Activated T-cell treated with anti-CD3 and anti-CD28 coated beads, Interleukin-2, amount 50 U/mL, for 4 hours (primary cell): ENCODE data around the gene CPEB4. TPM values are rescaled to one million over a fixed set of nuclear protein-coding genes. Genes with fewer than 3 reads are reported as not detected.
A peak's percentile ranks its signal among the peaks of the same experiment; 100 is the strongest.

Source experiments
- ATAC-seq, 2 donors: fragments of 200-7000 bp; cut with Tn5 transposase; one replicate each; pipeline ENCODE4 v1.10.0; 2021
- DNase-seq: peaks from one replicate; pipeline ENCODE4 v3.0.0-alpha.2; 2020
- H3K27me3 Mint-ChIP-seq: one replicate; pipeline ENCODE4 v1.8.0; 2021; ENCODE audit warnings: low read depth, mixed read lengths
- H3K36me3 Mint-ChIP-seq: one replicate; pipeline ENCODE4 v1.8.0; 2022; ENCODE audit warnings: mixed read lengths; ENCODE audit not compliant: insufficient read depth
- H3K4me1 Mint-ChIP-seq: one replicate; pipeline ENCODE4 v1.8.0; 2021; ENCODE audit warnings: low read depth, mixed read lengths
- H3K4me3 Mint-ChIP-seq: one replicate; pipeline ENCODE4 v1.8.0; 2021; ENCODE audit warnings: mild to moderate bottlenecking, moderate library complexity, mixed read lengths
- H3K9me3 Mint-ChIP-seq: one replicate; pipeline ENCODE4 v1.8.0; 2021; ENCODE audit warnings: mixed read lengths
- total RNA-seq, 3 donors: library from RNA; stranded (reverse); gene quantifications; one replicate each; pipeline ENCODE4 v1.2.1, GENCODE V29; 2021

The CPEB4 gene
- total RNA-seq, 3 donors from 2014 or later = 14.4 to 17.2 (median 14.9) TPM

- H3K9me3 Mint-ChIP-seq = no peaks in the 10 kb centered on the region
- H3K27me3 Mint-ChIP-seq = no peaks in the 10 kb centered on the region
- H3K4me1 Mint-ChIP-seq = no peaks in the 10 kb centered on the region
- H3K4me3 Mint-ChIP-seq = no peak overlapping the region
- peaks cover 34% of the 10 kb centered on the region for H3K36me3 Mint-ChIP-seq
- no peak for DNase-seq
- no peak for ATAC-seq
Observed at GRCh38 chr5:173946323-173946722, 58.2 kb downstream of the CPEB4 start.

- no peak for DNase-seq
- Mint-ChIP-seq H3K9me3 (no peaks in the 10 kb centered on the region), H3K36me3 (peaks cover 55% of the 10 kb centered on the region), H3K27me3 (no peaks in the 10 kb centered on the region), H3K4me3 (no peak overlapping the region), H3K4me1 (no peaks in the 10 kb centered on the region)
- no peak for ATAC-seq
Observed at GRCh38 chr5:173950829-173951228, 62.7 kb downstream of the CPEB4 start.

DNA sequence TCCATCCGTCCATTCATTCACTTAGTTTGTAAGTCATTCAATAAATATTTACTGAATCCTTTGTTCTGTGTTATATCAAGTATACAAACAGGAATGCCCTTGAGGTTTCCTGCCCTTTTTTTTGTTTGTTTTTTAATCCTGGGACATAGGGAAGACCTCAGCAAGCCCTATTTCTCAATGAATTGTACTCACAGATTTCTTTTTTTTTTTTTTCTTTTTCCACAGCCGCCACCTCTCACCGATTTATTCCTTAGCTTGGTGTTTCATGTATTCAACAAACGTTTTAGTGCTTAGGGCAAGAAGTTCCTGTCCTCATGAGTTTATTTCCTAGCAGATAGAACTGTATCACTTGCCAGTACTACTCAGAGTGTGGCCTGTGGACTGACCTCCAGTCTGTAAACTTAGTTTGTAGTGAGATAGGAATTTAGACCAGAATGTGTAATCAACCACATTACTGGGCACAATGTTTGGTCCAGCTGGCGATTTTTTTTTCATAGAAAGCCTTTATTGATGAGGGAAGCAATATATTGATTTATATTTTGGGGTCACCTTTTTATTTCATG is 65.5 kb downstream of the CPEB4 start:
- H3K36me3 Mint-ChIP-seq = peaks cover 40% of the 10 kb centered on the region
- no peaks in the 10 kb centered on the region for H3K9me3 Mint-ChIP-seq
- no peak overlapping the region for H3K4me3 Mint-ChIP-seq
- DNase-seq (no peak), ATAC-seq (no peak)
- no peaks in the 10 kb centered on the region for H3K4me1 Mint-ChIP-seq
- H3K27me3 Mint-ChIP-seq = no peaks in the 10 kb centered on the region

DNA sequence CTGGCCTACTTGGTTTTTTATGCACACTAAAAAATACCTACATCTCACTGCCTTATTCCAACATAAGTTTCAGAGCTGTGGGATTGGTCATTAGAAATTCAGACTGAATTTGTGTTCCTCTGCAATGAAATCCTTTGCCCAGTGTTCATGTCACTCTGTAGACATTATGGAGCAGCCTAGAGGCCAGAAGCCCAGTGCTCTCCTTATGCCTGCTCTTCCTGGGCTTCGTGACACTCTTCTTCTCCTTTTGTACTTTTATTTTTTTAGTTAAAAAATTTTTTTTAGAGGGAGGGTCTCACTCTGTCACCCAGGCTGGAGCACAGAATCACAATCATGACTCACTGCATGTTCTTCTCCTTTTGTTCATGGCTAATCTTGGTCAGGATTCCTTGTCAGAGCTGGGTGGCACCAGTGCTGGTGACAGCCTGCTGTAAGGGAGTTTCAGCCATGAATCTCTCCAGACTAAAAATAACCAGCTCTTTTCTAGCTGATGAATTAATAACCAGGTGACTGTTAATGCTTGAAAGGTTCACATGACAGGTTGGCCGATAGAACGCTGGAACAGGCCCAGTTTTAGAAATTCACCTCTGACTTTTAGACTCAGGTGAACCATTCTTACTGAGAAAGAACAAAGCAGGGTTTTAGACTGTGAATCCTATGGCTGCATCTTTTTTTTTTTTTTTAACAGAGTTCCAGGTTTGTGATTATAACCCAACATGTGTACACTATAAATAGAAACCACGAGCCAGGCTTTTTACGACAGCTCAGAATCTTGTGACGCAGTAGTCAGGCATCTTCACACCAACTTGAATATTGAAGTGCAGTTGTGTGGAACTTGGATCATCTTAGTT is 66.7 kb downstream of the CPEB4 start:
- no peak for ATAC-seq
- H3K9me3 Mint-ChIP-seq = no peaks in the 10 kb centered on the region
- H3K27me3 Mint-ChIP-seq = no peaks in the 10 kb centered on the region
- no peaks in the 10 kb centered on the region for H3K4me1 Mint-ChIP-seq
- no peak overlapping the region for H3K4me3 Mint-ChIP-seq
- H3K36me3 Mint-ChIP-seq = peaks cover 34% of the 10 kb centered on the region
- DNase-seq = no peak

DNA sequence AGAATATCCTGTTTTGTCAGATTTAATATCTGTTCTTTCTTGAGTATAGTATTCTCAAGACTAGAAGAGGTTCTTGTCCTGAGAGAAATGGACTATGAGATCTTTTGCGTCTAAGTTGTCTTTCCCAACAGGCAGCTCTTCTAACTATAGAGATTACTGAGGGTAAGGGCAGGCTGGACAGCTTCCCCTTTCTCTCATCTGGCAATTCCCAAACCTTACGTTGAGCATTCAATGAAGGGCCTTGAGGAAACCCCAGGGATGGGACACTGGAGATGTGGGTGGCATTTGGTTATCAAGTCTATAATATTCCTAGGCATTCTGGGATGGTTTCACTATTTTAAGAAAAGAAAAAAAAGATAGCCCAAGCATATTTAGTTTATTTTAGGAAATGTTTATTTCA is 72.8 kb downstream of the CPEB4 start:
- Mint-ChIP-seq H3K27me3 (no peaks in the 10 kb centered on the region), H3K36me3 (peaks cover 4% of the 10 kb centered on the region), H3K4me1 (peaks cover 17% of the 10 kb centered on the region), H3K9me3 (no peaks in the 10 kb centered on the region), H3K4me3 (no peak overlapping the region)
- DNase-seq (no peak), ATAC-seq (no peak)

GRCh38 chr5:173961418-173961817 is 73.3 kb downstream of the CPEB4 start:
- Mint-ChIP-seq H3K4me3 (no peak overlapping the region), H3K4me1 (peaks cover 17% of the 10 kb centered on the region), H3K36me3 (peaks cover 1% of the 10 kb centered on the region), H3K9me3 (no peaks in the 10 kb centered on the region), H3K27me3 (no peaks in the 10 kb centered on the region)
- ATAC-seq = no peak
- DNase-seq = no peak

DNA sequence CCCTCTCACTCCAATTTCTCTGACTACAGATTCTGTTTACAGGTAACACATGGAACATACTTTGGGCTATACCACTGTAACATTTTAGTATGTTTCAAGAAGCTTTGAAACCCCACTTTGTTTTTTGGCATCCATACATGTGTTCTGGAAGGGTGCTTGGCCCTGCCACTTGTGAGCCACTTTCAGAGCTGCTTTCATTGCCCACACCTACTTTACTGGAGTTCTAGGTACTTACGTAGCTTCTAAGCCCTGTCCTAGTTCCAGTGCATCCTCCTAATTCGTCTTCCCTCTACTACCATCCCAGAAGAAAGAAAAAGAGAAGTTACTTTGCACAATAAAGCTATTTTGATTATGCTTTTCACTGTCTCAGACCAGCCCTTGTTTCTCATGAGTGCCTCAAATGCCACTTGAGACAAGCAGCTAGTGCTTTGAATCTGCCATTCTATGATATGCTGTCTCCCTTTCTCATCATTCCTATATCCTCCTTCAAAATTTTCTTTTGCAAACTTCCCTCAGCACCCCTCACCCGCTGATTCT is 74.4 kb downstream of the CPEB4 start:
- DNase-seq = no peak
- no peaks in the 10 kb centered on the region for H3K9me3 Mint-ChIP-seq
- H3K4me3 Mint-ChIP-seq = no peak overlapping the region
- peaks cover 17% of the 10 kb centered on the region for H3K4me1 Mint-ChIP-seq
- no peaks in the 10 kb centered on the region for H3K36me3 Mint-ChIP-seq
- no peaks in the 10 kb centered on the region for H3K27me3 Mint-ChIP-seq
- no peak for ATAC-seq

DNA sequence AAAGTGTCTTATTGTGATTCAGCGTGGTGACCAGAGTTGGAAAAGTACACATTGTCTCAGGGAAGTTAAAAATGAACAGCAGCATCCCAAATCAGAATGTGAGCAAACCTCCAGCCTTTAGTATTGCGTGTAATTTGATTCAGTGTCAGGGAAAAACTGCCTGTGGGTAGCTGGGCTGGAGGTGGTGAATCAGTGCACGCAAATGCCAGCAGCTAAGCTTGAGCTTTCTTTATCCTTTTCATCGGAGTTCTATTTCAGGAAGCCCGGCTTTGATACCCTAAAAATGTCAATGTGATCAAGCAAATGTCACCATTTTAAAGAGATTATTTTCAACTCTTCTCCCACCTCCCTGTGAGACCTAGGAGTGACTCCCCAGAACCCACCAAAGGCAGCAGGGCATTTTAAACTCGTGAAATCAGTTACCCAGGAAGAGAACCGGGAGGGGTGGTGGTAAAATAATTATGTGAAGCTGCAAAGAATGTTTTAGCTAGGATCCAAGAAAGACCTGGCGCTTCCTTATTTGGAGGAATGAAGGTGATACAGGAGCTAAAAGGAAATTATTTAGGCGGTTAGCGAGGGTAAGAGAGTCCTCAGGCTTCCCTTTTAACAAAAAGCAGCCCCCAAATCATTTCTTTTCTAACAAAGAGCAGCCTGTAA is 75.2 kb downstream of the CPEB4 start:
- ATAC-seq = no peak

GRCh38 chr5:173963867-173964441 is 75.8 kb downstream of the CPEB4 start:
- Mint-ChIP-seq H3K4me3 (peak overlapping the region; percentile 21), H3K9me3 (no peaks in the 10 kb centered on the region), H3K36me3 (no peaks in the 10 kb centered on the region), H3K27me3 (peaks cover 2% of the 10 kb centered on the region), H3K4me1 (peaks cover 17% of the 10 kb centered on the region)
- ATAC-seq = no peak
- DNase-seq = no peak

More for the DNA sequence above, 75.2 kb downstream of the CPEB4 start:
- H3K36me3 Mint-ChIP-seq = no peaks in the 10 kb centered on the region
- H3K27me3 Mint-ChIP-seq = peaks cover 2% of the 10 kb centered on the region
- no peak for DNase-seq
- H3K9me3 Mint-ChIP-seq = no peaks in the 10 kb centered on the region
- H3K4me1 Mint-ChIP-seq = peaks cover 17% of the 10 kb centered on the region
- no peak overlapping the region for H3K4me3 Mint-ChIP-seq

GRCh38 chr5:173964506-173964905 is 76.4 kb downstream of the CPEB4 start:
- peaks cover 2% of the 10 kb centered on the region for H3K27me3 Mint-ChIP-seq
- H3K9me3 Mint-ChIP-seq = no peaks in the 10 kb centered on the region
- peaks cover 17% of the 10 kb centered on the region for H3K4me1 Mint-ChIP-seq
- no peaks in the 10 kb centered on the region for H3K36me3 Mint-ChIP-seq
- ATAC-seq (no peak), DNase-seq (no peak)
- H3K4me3 Mint-ChIP-seq = no peak overlapping the region

- H3K4me1 Mint-ChIP-seq = peaks cover 17% of the 10 kb centered on the region
- no peak overlapping the region for H3K4me3 Mint-ChIP-seq
- no peaks in the 10 kb centered on the region for H3K36me3 Mint-ChIP-seq
- no peak for ATAC-seq
- H3K27me3 Mint-ChIP-seq = peaks cover 7% of the 10 kb centered on the region
- no peak for DNase-seq
- H3K9me3 Mint-ChIP-seq = no peaks in the 10 kb centered on the region
Observed at GRCh38 chr5:173967241-173967640, 79.1 kb downstream of the CPEB4 start.

DNA sequence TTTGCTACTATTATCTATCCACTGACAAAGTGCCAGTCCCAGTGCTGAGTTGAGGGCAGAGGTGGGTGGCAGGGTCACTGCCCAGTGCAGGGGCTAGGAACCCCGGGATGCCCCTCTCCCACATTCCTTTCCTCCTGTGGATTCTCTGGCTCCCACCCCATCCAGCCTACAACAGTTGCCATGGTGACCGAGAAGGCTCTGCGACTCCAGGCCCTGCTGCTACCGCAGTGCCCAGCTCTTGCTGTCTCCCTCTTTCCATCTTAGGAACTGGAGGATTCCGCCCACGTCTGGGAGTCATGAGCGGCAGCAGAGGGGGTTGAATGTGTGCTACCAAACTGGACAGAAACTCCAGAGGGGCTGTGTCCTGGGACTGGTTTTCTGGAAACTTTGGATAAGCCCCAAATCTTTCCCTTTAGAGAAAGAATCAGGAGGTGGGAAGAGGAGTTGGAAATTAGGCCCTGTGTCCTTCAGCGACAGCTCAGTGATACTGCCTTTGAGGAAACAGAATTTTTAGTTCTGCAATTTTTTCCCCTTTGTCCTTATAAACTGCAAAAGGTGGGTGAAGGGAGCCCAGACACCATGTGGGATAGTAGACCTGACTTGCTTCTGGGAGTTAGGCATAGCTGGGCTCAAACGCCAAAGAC is 80.1 kb downstream of the CPEB4 start:
- ATAC-seq = no peak
- H3K36me3 Mint-ChIP-seq = no peaks in the 10 kb centered on the region

GRCh38 chr5:173969167-173970049 is 81.3 kb downstream of the CPEB4 start:
- no peak for ATAC-seq
- no peaks in the 10 kb centered on the region for H3K36me3 Mint-ChIP-seq
- peaks cover 21% of the 10 kb centered on the region for H3K4me1 Mint-ChIP-seq
- H3K9me3 Mint-ChIP-seq = no peaks in the 10 kb centered on the region
- H3K27me3 Mint-ChIP-seq = peaks cover 9% of the 10 kb centered on the region
- H3K4me3 Mint-ChIP-seq = no peak overlapping the region
- no peak for DNase-seq

More for the DNA sequence above, 80.1 kb downstream of the CPEB4 start:
- no peak for DNase-seq
- Mint-ChIP-seq H3K27me3 (peaks cover 9% of the 10 kb centered on the region), H3K9me3 (no peaks in the 10 kb centered on the region), H3K4me1 (peaks cover 21% of the 10 kb centered on the region), H3K4me3 (no peak overlapping the region)
